DOHH2 (cell line): ENCODE measurements around the gene HOXA5.

Source experiments
- H3F3A ChIP-seq: fragments of 200-600 bp; sonication (generic), shearing (Covaris generic); 2 replicates; pipeline ENCODE4 v1.6.0; 2016; ENCODE audit warnings: antibody characterized with exemption, mild to moderate bottlenecking; ENCODE audit not compliant: control insufficient read depth, insufficient read depth
- H3K27ac ChIP-seq: fragments of 200-600 bp; sonication (generic); 2 replicates; pipeline ENCODE4 v1.5.1; 2014; ENCODE audit warnings: low read depth, mild to moderate bottlenecking, low read length, moderate library complexity
- H3K27me3 ChIP-seq: fragments of 200-600 bp; sonication (generic); 2 replicates; pipeline ENCODE4 v1.6.1; 2014; ENCODE audit warnings: mild to moderate bottlenecking, low read length, mixed read lengths; ENCODE audit not compliant: control insufficient read depth
- H3K36me3 ChIP-seq: fragments of 200-600 bp; sonication (generic); 2 replicates; pipeline ENCODE4 v1.6.1; 2014; ENCODE audit warnings: mild to moderate bottlenecking, low read length, moderate library complexity, mixed read lengths; ENCODE audit not compliant: control insufficient read depth
- H3K4me1 ChIP-seq: fragments of 200-600 bp; sonication (generic); 2 replicates; pipeline ENCODE4 v1.6.1; 2014; ENCODE audit warnings: mild to moderate bottlenecking, low read length, mixed read lengths; ENCODE audit not compliant: control insufficient read depth
- H3K4me2 ChIP-seq: fragments of 200-600 bp; sonication (generic); 2 replicates; pipeline ENCODE4 v1.6.0; 2014; ENCODE audit warnings: mild to moderate bottlenecking, low read length, moderate library complexity
- H3K4me3 ChIP-seq: fragments of 200-600 bp; sonication (generic); 2 replicates; pipeline ENCODE4 v1.5.1; 2014; ENCODE audit warnings: mild to moderate bottlenecking, low read length, mixed read lengths
- H3K79me2 ChIP-seq: fragments of 200-600 bp; sonication (generic); 2 replicates; pipeline ENCODE4 v1.6.1; 2014; ENCODE audit warnings: mild to moderate bottlenecking, low read length, mixed read lengths; ENCODE audit not compliant: control insufficient read depth
- H3K9me2 ChIP-seq: fragments of 200-600 bp; sonication (generic); replicated peaks from 2 replicates; pipeline ENCODE4 v1.6.1; 2014; ENCODE audit warnings: mild to moderate bottlenecking, low read length, mixed read lengths; ENCODE audit not compliant: control insufficient read depth
- H3K9me3 ChIP-seq: fragments of 200-600 bp; sonication (generic); 2 replicates; pipeline ENCODE4 v1.6.1; 2014; ENCODE audit warnings: antibody characterized with exemption, low read length, mixed read lengths; ENCODE audit not compliant: control insufficient read depth, insufficient read depth
- H4K20me1 ChIP-seq: fragments of 200-600 bp; sonication (generic); 2 replicates; pipeline ENCODE4 v1.6.0; 2014; ENCODE audit warnings: low read depth, mild to moderate bottlenecking, antibody characterized with exemption, low read length, moderate library complexity; ENCODE audit not compliant: control insufficient read depth, insufficient read depth
- CTCF ChIP-seq: fragments of 200-600 bp; sonication (generic); IDR thresholded peaks from one replicate; pipeline ENCODE4 v1.5.1; 2014; ENCODE audit warnings: antibody characterized with exemption, mild to moderate bottlenecking, low read depth, low read length; ENCODE audit not compliant: poor library complexity, severe bottlenecking
- EZH2phosphoT487 ChIP-seq: fragments of 200-600 bp; sonication (generic); IDR thresholded peaks from 2 replicates; pipeline ENCODE4 v1.6.1; 2017; ENCODE audit warnings: borderline replicate concordance, mild to moderate bottlenecking, antibody characterized with exemption, low read length, moderate library complexity, mixed read lengths

The HOXA5 gene

DNA sequence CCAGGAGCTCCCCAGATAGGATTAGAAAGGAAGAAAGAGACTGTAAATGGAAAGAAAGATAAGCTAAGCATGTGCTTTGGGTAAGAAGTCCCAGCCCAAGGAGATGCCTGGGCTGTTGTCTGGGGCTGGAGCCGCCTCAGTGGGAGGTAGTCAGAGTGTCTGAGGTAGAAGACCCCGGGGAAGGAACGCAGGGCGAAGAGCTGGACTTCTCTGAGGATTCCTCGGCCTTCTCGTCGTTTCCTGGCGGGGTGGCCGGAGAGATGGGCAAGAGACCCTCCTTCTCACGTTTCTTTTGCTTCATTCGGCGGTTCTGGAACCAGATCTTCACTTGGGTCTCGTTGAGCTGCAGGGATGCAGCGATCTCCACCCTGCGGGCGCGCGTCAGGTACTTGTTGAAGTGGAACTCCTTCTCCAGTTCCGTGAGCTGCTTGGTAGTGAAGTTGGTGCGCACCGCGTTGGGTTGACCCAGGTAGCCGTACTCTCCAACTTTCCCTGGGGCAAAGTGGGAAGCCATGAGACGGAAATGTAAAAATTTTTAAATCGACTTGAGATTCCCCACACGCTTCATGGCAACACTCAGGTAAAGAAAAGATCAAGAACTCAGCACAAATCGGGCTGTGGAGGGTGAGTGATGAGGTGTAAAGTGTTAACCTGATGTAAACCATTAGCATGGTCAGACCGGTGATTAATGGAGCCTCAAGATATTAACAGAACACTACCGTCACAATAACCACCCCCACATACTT is 49.0 kb downstream of the HOXA5 start:
- TF ChIP-seq EZH2phosphoT487 (no peak), CTCF (no peak)
- H3K4me1 ChIP-seq: peaks cover 36% of the 10 kb centered on the region
- H3K4me3 ChIP-seq: peak overlapping the region; percentile 90
- H3K27me3 ChIP-seq: peaks cover 27% of the 10 kb centered on the region
- no peaks in the 10 kb centered on the region for H3K9me3 ChIP-seq
- H3F3A ChIP-seq: peaks cover 1% of the 10 kb centered on the region; the same call in 1 of the 2 replicates
- H3K79me2 ChIP-seq: peaks cover 15% of the 10 kb centered on the region
- H3K27ac ChIP-seq: no peak overlapping the region
- no peaks in the 10 kb centered on the region for H4K20me1 ChIP-seq
- peak overlapping the region; percentile 89 for H3K4me2 ChIP-seq
- H3K9me2 ChIP-seq: no peaks in the 10 kb centered on the region
- H3K36me3 ChIP-seq: no peaks in the 10 kb centered on the region

DNA sequence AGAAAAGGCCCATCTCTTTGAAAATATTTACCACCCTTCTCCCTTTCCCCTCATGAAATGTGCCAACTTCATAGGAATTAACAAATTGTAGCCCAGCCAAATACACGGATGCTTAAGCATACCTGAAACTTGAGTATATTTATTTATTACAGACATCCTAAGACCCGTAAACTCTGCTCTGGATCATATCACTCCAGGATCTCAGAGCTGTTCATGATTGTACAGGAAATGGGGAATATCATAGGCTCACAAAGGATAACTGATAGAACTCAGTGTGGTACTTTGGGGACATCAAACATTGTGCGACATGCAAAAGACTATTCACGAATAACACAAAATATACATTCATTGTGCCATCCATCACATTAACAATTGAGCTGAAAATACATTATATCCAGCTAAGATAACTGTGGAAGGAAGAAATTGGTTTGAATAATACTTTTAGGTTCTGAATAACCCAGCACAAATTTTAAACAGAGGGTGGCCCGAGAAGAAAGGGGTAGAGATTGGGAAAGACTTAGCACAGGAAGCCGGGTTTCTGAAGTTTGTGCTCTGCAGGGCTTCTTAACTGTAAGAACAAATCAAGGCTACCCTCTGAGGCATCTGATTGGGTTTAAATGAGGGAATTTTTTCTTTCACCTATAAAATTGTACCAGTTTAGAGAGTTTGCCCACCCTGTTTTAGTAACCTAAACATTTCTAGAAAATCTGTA is 50.1 kb downstream of the HOXA5 start:
- Histone ChIP-seq H3K27ac (no peak overlapping the region), H3K36me3 (no peaks in the 10 kb centered on the region), H4K20me1 (no peaks in the 10 kb centered on the region), H3K4me1 (peaks cover 36% of the 10 kb centered on the region), H3K4me2 (no peak overlapping the region), H3K9me2 (no peaks in the 10 kb centered on the region), H3F3A (no peaks in the 10 kb centered on the region), H3K9me3 (no peaks in the 10 kb centered on the region), H3K4me3 (no peak overlapping the region), H3K27me3 (peaks cover 31% of the 10 kb centered on the region), H3K79me2 (peaks cover 15% of the 10 kb centered on the region)
- TF ChIP-seq CTCF: no peak

GRCh38 chr7:27092819-27093110 is 50.7 kb downstream of the HOXA5 start:
- peaks cover 31% of the 10 kb centered on the region for H3K27me3 ChIP-seq
- peaks cover 36% of the 10 kb centered on the region for H3K4me1 ChIP-seq
- H3K27ac ChIP-seq: no peak overlapping the region

More at GRCh38 chr7:27092819-27093110, 50.7 kb downstream of the HOXA5 start:
- H4K20me1 ChIP-seq: no peaks in the 10 kb centered on the region
- 0 out of 2 replicates have a peak overlapping the region, but pooled peaks have one; percentile 10 for H3K4me2 ChIP-seq
- H3F3A ChIP-seq: no peaks in the 10 kb centered on the region
- peaks cover 12% of the 10 kb centered on the region for H3K79me2 ChIP-seq
- no peaks in the 10 kb centered on the region for H3K9me2 ChIP-seq
- H3K36me3 ChIP-seq: no peaks in the 10 kb centered on the region
- no peaks in the 10 kb centered on the region for H3K9me3 ChIP-seq
- H3K4me3 ChIP-seq: no peak overlapping the region
- TF ChIP-seq EZH2phosphoT487 (no peak), CTCF (no peak)
